ENCODE results near the gene SELENON.

The SELENON gene

DNA sequence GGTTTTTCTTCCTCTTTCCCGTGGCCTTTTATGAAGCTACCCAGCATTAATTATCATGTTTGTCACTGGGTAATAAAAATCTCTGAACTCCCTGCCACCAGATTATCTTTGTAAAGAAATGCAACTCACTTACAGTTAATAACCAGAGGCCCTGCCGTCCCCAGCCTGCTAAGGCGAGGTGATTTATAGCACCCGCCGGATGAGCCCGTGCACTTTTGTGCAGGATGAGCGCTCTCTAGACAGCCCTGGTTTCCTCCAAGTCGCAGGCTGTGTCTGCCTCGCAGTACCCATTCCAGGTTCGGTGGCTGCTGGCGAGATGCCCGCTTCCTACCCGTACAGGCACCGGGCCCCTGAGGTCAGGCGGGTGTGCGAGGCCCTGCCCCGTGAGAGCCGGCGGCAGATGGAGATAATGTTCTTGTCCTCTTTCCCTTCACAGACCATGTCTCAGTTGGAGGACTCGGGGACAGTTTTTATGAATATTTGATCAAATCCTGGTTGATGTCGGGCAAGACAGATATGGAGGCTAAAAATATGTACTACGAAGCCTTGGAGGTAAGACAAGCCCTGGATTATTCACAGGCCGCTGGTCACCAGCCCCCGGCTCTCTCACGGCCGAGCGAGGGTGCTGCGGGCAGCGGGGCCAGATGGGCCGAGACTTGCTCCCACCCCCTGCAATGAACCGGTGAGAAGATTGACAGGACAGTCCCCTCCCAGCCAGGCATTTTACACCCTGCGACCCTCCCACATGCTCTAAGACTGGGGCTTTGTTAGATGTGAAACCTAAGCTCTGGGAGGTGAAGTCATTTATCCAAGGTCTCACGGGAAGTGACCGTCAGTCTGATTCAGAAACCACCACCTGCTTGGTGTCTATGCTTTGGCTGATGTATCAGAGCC lies 28.5 kb upstream of the SELENON start:
- no peak overlapping the region for H3K4me3 ChIP-seq (ENCODE audit: low read depth, low read length)
- TF ChIP-seq, protein P1, sequence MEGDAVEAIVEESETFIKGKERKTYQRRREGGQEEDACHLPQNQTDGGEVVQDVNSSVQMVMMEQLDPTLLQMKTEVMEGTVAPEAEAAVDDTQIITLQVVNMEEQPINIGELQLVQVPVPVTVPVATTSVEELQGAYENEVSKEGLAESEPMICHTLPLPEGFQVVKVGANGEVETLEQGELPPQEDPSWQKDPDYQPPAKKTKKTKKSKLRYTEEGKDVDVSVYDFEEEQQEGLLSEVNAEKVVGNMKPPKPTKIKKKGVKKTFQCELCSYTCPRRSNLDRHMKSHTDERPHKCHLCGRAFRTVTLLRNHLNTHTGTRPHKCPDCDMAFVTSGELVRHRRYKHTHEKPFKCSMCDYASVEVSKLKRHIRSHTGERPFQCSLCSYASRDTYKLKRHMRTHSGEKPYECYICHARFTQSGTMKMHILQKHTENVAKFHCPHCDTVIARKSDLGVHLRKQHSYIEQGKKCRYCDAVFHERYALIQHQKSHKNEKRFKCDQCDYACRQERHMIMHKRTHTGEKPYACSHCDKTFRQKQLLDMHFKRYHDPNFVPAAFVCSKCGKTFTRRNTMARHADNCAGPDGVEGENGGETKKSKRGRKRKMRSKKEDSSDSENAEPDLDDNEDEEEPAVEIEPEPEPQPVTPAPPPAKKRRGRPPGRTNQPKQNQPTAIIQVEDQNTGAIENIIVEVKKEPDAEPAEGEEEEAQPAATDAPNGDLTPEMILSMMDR (IDR thresholded peaks at IDR 0.05; ENCODE audit: borderline replicate concordance, insufficient read depth, low read depth, low read length), result no peak

DNA sequence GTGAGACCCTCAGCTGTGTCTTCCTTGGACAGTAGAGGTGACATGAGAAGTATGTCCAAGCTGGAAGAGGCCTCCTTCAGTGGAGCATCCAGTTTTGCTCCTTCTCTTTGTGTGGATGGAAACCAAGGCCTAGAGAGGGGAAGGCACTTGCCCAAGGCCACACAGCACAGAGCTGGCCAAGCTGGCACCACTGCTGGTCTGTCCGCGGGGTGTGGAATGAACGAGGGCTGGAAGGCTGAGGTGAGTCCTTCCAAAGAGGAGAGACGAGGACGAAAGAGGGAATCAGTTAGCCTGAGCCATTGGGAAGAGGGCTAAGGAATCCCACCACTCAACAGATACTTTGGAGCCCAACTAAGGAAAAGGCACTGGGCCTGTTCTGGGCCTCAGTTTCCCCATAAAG lies 27.8 kb upstream of the SELENON start:
- no peak overlapping the region for H3K4me3 ChIP-seq (ENCODE audit: low read depth, low read length)
- TF ChIP-seq, protein P1 (IDR thresholded peaks at IDR 0.05; ENCODE audit: borderline replicate concordance, insufficient read depth, low read depth, low read length), result no peak

DNA sequence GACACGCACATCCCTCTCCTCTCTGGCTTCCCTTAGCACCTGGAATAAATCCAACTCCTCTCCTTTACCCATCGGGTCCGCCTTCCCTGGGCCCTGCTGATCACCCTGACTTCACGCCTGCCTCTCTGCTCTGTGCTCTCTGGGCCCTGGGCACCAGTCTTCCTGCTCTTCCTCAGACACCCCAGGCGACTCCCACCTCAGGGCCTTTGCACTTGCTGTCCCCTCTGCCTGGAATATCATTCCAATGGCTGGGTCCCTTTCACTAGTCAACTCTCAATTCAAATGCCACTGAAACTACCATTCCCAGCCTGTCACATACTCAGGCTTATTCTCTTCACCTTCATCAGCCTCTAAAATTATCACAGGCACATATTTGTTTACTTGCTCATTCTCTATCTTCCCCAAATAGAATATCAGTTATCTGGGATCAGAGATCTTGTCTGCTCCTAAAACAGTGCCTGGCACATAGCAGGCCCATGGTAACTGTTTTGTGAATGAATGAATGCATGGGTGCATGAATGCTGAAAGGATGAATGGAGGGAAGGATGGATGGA lies 27.2 kb upstream of the SELENON start:
- TF ChIP-seq, protein P1 (IDR thresholded peaks at IDR 0.05; ENCODE audit: borderline replicate concordance, insufficient read depth, low read depth, low read length), result no peak
- no peak overlapping the region for H3K4me3 ChIP-seq (ENCODE audit: low read depth, low read length)

DNA sequence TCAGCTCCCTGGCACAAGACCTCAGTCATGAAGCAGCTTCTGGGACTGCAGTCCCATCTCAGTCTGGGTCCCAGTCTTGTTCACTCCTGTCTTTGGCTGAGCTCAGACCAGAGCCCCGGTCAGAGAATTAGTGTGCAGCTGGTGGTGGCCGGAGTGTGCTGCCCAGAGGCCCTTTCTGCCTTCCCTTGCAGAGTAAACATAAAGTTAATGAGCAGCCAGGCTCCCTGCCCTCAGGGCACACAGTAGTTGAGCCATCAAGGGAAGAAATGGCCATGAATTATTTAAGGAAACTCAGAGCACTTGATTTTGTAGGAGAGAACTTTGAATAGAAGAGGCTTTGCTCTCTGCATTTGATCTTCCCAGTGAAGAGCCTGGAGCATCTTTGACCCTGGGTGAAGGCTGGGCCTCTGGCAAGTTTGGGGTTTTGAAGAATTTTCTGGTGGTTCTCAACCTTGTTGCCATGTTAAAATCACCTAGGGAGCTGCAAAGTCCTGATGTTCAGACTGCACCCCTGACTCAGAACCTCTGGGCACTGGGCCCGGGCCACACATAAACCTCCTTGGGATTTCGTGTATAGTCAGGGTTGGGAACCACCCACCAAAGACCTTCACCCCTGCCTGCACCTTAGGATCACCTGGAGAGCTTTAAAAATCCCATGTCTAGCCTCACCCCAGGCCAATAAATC lies 26.4 kb upstream of the SELENON start:
- TF ChIP-seq, protein P1 (IDR thresholded peaks at IDR 0.05; ENCODE audit: borderline replicate concordance, insufficient read depth, low read depth, low read length), result no peak
- H3K4me3 ChIP-seq (ENCODE audit: low read depth, low read length), result no peak overlapping the region

DNA sequence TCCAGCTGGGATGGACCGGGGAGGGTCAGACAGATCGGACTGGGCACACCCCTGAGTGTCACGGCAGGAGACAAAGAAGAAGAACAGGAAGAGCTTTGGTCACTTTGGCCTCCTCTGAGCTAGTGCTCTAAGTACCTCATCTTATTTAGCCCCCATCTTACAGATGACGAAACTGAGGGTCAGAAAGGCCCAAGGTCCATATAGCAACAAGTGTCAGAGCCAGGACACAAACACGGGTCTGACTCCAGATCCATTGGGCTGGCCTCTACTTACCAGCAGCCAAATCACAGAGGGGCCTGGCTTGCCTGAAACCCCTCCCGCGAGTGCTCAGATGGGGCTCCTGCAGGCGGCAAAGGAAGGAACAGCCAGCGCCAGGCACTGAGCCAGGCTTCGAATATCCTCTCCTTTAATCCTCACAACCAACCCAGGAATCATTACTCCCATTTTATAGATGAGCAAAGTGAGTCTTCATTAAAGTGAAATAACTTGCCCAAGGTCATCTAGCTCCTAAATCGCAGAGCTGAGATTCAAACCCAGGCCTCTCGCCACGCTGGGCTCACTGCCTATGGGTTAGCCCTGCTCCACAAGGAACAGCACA lies 25.7 kb upstream of the SELENON start:
- no peak overlapping the region for H3K4me3 ChIP-seq (ENCODE audit: low read depth, low read length)
- TF ChIP-seq, protein P1 (IDR thresholded peaks at IDR 0.05; ENCODE audit: borderline replicate concordance, insufficient read depth, low read depth, low read length), result no peak

DNA sequence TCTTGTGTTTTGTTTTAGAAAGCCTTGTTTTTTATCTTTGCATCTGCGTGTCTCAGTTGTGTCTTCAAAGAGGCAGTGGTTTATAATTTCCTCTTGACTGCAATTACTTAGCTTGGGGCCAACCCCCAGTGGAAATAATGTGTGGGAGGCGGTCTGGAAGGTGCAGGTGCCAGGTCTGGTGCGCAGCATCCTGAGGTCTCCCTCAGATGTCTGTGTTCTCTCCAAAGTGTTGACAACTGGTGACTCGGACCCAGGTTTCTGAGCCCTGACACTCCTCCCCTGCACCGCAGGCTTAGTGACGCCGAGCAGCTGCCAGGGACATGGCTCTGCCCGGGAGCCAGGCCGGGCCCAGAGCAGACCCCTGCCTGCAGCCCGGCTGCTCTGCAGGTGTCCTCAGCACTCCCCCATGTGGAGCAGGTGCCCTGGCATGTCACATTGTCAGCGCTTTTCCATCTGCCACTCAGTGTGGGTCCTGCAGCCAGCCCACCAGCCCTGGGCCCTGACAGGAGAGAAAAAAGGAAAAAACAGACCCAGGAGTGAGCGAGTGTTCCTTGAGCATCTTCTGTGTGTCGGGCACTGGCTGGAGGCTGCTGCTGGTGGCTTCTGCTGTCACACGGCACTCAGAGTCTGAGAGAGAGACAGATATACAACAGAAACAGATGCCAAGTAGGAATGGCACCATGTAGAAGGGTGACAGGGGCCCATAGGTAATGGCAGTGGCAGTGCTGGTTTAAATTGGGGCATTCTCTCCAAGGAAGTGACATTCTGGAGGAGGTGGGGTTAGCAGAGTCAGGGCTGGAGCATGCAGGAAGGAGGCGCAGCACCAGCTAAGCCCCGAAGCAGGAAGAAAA lies 24.8 kb upstream of the SELENON start:
- TF ChIP-seq, protein P1 (IDR thresholded peaks at IDR 0.05; ENCODE audit: borderline replicate concordance, insufficient read depth, low read depth, low read length), result no peak
- no peak overlapping the region for H3K4me3 ChIP-seq (ENCODE audit: low read depth, low read length)
